Uterus (tissue), 4 donors: Measurements from ENCODE around the gene CD81. TPM values are rescaled to one million over a fixed set of nuclear protein-coding genes. Genes with fewer than 3 reads are reported as not detected.

Source experiments
- DNase-seq, 2 donors: peaks; one replicate each; pipeline ENCODE4 v3.0.0-alpha.2; 2019 to 2020
- H3K27ac ChIP-seq, 2 donors: fragments of 200-600 bp; sonication (generic); 1 replicate in 1 of 2; 2 replicates in 1 of 2; pipeline ENCODE4 v1.5.1; 2016 to 2018
- H3K27me3 ChIP-seq, 2 donors: fragments of 200-600 bp; sonication (generic); one replicate each; pipeline ENCODE4 v1.5.1; 2018 to 2019; ENCODE audit warnings: control low read depth in 1 of 2
- H3K36me3 ChIP-seq, 2 donors: fragments of 200-600 bp; sonication (generic); one replicate each; pipeline ENCODE4 v1.5.1; 2019; ENCODE audit warnings: control low read depth in 1 of 2
- H3K4me1 ChIP-seq, 2 donors: fragments of 200-600 bp; sonication (generic); one replicate each; pipeline ENCODE4 v1.5.1; 2018 to 2019; ENCODE audit warnings: control low read depth in 1 of 2
- H3K4me3 ChIP-seq, 2 donors: fragments of 200-600 bp; sonication (generic); 1 replicate in 1 of 2; 2 replicates in 1 of 2; pipeline ENCODE4 v1.5.1; 2018 to 2019; ENCODE audit warnings: mild to moderate bottlenecking in 1 of 2
- H3K9me3 ChIP-seq, 2 donors: fragments of 200-600 bp; sonication (generic); one replicate each; pipeline ENCODE4 v1.5.1; 2019; ENCODE audit warnings: control low read depth in 1 of 2
- POLR2A ChIP-seq, 2 donors: fragments of 450-650 bp; IDR thresholded peaks; one replicate each; pipeline ENCODE4 v1.6.1; 2016; ENCODE audit warnings: antibody characterized with exemption in 2 of 2, mild to moderate bottlenecking in 1 of 2, moderate library complexity in 1 of 2
- intact Hi-C: fragments of 100-400 bp; cut with DNase I; formaldehyde crosslinking; loops from one replicate; pipeline ENCODE4 v1.15.1; 2023; ENCODE audit warnings: low total_unique reads
- total RNA-seq, 4 donors: library from RNA; depleted of rRNA in 3 of 4; stranded (reverse); fragments of >200 nt in 3 of 4; gene quantifications; one replicate each; pipeline versions ENCODE4 v1.1.0 to v1.2.4, GENCODE V29; 2014 to 2023
- TF ChIP-seq, protein P1 (sequence below), 4 experiments: fragments of 200-600 bp in 2 of 4; fragments of 450-650 bp in 2 of 4; sonication (generic) in 2 of 4; IDR thresholded peaks; one replicate each; pipeline ENCODE4 v1.5.1; 2016 to 2019; ENCODE audit warnings: antibody characterized with exemption in 4 of 4, mild to moderate bottlenecking in 2 of 4, moderate library complexity in 1 of 4
- donor health status: DM: yes; HTN: yes; CAD: no.

Gene CD81
- total RNA-seq, 4 donors from 2014 or later, result 394 to 852 (median 626) TPM

DNA sequence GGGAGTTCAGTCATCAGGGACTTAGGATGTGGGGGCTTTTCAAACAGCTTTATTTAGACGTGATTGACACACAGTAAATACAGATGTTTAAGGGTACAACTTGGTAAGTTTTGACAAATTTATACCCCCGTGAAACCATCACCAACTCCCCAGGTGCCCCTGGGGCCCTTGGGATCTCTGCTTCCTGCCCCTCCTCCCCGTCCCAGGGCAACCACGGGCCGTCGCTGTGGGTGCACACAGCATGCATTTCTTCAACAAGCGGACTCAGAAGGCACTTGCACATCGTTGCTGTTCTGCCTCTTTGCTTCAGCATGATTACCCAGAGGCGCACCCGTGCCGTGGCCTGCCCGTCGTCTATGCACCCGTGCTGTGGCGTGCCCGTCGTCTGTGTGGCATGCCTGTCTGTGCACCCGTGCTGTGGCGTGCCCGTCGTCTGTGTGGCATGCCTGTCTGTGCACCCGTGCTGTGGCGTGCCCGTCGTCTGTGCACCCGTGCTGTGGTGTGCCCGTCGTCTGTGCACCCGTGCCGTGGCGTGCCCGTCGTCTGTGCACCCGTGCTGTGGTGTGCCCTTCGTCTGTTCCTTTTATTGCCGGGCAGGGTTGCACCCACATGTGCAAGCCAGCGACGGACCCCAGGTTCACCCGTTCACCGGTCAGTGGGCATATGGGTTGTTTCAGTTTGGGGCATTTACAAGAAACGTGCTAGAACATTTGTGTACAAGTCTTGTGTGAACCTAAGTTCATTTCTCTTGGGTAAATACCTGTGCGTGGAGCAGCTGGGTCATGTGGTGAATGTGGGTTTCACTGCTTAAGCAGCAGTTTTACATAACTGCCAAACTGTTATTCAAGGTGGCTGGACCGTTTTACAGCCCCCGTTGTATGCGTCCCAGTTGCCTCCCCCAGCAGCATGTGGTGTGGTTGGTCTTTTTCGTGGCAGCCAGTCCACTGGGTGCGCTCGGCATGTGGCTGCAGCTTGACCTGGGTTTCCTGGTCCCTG, 8.3 kb downstream of the CD81 start:
- no peaks in the 10 kb centered on the region for H3K9me3 ChIP-seq
- TF ChIP-seq, protein P1, sequence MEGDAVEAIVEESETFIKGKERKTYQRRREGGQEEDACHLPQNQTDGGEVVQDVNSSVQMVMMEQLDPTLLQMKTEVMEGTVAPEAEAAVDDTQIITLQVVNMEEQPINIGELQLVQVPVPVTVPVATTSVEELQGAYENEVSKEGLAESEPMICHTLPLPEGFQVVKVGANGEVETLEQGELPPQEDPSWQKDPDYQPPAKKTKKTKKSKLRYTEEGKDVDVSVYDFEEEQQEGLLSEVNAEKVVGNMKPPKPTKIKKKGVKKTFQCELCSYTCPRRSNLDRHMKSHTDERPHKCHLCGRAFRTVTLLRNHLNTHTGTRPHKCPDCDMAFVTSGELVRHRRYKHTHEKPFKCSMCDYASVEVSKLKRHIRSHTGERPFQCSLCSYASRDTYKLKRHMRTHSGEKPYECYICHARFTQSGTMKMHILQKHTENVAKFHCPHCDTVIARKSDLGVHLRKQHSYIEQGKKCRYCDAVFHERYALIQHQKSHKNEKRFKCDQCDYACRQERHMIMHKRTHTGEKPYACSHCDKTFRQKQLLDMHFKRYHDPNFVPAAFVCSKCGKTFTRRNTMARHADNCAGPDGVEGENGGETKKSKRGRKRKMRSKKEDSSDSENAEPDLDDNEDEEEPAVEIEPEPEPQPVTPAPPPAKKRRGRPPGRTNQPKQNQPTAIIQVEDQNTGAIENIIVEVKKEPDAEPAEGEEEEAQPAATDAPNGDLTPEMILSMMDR (IDR thresholded peaks at IDR 0.05), result no peak
- TF ChIP-seq POLR2A (IDR thresholded peaks at IDR 0.05), result no peak
- intact Hi-C loops, result no loop called here
- H3K4me3 ChIP-seq, result no peak overlapping the region
- DNase-seq, result peak in 1 of 2 donors; percentile 23
- H3K4me1 ChIP-seq, result peaks cover 63 to 88% of the 10 kb centered on the region in 2 donors
- peak overlapping the region; percentile 91 to 99 for H3K27ac ChIP-seq
- H3K36me3 ChIP-seq, result no peaks in the 10 kb centered on the region
- H3K27me3 ChIP-seq, result no peaks in the 10 kb centered on the region

DNA sequence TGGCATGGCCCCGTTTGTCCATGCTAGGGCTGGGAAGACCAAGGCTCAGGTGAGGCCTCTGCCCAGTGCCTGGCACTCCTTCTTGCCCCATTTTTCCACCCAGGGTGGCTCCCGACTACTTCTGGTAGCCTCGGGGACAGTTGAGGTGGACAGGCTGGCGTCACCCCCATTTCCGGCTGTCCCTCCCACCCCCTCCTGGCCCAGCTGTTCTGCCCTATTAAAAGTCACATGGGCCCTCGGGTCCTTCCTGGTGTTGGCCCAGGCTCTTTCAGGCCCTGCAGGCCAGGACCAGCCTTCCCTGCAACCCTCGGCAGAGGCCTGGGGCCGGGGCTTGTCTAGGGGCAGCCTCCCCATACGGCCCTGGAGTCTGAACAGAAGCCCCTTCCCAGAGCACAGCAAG, 9.5 kb downstream of the CD81 start:
- intact Hi-C loops, result no loop called here
- Histone ChIP-seq H3K4me1 (peaks cover 60 to 88% of the 10 kb centered on the region in 2 donors), H3K27me3 (no peaks in the 10 kb centered on the region), H3K36me3 (no peaks in the 10 kb centered on the region), H3K27ac (peak overlapping the region; percentile 84 to 91), H3K4me3 (no peak overlapping the region), H3K9me3 (no peaks in the 10 kb centered on the region)
- TF ChIP-seq, protein P1 (IDR thresholded peaks at IDR 0.05), result no peak
- TF ChIP-seq POLR2A (IDR thresholded peaks at IDR 0.05), result no peak
- no peak for DNase-seq

DNA sequence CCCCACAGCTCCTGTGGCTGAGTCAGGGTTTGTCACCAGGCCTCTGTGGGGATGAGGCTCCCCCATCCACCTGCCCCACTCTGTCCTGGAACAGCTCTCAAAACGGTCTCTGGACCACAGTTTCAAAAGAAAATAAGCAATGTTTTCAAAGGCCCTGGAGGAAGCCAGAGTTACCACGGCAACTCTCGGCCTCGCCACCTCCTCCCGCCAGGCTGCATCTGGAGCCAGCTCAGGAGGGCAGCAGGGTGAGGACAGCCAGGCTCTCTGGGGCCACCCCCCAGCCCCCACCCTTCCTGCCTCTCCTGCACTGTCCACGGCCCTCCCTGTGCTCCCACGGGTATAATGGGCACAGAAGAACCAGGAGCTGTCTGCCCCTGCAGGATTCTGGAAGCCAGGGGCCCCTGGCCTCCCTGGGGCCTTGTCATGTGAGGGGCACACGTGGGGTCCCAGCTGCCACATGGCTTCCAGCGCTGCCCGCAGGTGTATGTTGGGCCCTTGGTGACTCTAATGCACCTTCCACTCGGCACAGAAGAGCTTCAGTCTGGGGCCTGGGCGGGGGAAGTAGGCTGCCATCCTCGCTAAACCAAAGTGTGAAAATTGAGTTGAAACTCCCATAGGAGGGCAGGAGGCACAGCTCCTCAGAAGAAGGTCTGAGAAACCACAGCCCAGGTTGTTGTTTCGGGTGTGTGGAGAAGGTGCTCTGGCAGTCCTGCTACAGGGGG, 10.3 kb downstream of the CD81 start:
- peaks cover 52 to 88% of the 10 kb centered on the region in 2 donors for H3K4me1 ChIP-seq
- H3K36me3 ChIP-seq, result no peaks in the 10 kb centered on the region
- TF ChIP-seq, protein P1 (IDR thresholded peaks at IDR 0.05), result no peak
- no peak for TF ChIP-seq POLR2A (IDR thresholded peaks at IDR 0.05)
- H3K27me3 ChIP-seq, result no peaks in the 10 kb centered on the region
- peak overlapping the region; percentile 84 to 91 for H3K27ac ChIP-seq
- H3K4me3 ChIP-seq, result no peak overlapping the region
- H3K9me3 ChIP-seq, result no peaks in the 10 kb centered on the region
- intact Hi-C loops, result no loop called here
- no peak for DNase-seq

DNA sequence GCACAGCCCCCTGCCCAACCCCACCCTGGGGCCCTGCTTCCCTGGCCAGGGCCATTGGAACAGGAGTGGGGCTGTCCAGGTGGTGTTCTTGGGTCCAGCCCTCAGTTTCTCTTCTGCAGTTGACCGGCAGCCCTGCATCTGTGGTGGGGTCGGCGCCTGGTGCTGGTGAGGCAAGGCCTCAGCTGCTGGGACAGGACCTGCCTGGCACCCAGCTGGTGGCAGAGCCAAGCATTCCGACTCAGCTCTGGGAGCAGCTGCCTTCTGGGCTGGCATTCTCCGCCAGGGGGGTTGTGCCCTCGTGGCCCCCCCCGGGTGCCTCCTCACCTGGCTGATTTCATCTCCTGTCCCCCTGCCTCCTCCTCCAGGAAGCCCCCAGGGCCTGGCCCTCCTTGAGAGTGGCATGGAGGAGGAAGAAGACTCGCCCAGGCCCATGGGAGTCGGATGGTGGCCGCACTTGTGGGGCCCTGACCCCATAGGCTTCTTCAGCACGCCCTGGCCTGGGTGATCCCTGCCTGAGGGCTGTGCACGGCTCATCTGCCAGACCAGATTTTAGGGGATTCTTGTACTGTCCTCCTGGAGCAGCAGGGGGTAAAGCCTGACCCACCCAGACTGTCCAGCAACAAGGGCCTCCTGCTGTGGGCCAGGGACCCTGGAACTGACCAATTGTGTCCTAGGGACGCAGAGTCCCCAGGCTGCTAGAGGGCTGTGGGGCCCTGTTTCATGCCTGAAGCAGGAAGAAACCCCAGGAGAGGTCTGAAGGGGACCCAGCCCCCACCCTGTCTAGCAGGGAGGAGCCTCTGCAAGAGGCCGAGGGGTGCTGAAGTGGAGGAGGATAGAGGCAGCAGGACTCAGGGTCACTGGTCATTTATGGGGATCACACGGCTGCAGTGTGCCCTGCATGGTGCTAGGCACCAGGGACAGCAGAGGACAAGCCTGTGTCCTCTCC, 11.6 kb downstream of the CD81 start:
- peak overlapping the region; percentile 84 to 91 for H3K27ac ChIP-seq
- intact Hi-C loops, result no loop called here
- no peak overlapping the region for H3K4me3 ChIP-seq
- H3K27me3 ChIP-seq, result no peaks in the 10 kb centered on the region
- H3K36me3 ChIP-seq, result no peaks in the 10 kb centered on the region
- H3K9me3 ChIP-seq, result no peaks in the 10 kb centered on the region
- H3K4me1 ChIP-seq, result peaks cover 42 to 83% of the 10 kb centered on the region in 2 donors
- no peak for TF ChIP-seq POLR2A (IDR thresholded peaks at IDR 0.05)
- TF ChIP-seq, protein P1 (IDR thresholded peaks at IDR 0.05), result no peak
- DNase-seq, result no peak
